Measurements from ENCODE around the gene RPRD2. TPM values are rescaled to one million over a fixed set of nuclear protein-coding genes. Genes with fewer than 3 reads are reported as not detected.
A peak's percentile ranks its signal among the peaks of the same experiment; 100 is the strongest.

Gene RPRD2
- total RNA-seq, 3 donors from 2014 or later (not counting 1 experiment from before 2014, with no cell fraction given): 30.3 to 38.8 (median 34.0) TPM

- no peak for TF ChIP-seq CTCF (IDR thresholded peaks at IDR 0.05)
- Mint-ChIP-seq H3K4me1 (peaks cover 24 to 26% of the 10 kb centered on the region in 2 donors), H3K27me3 (ENCODE audit: low read depth in 2 of 2) (no peaks in the 10 kb centered on the region), H3K4me3 (peak overlapping the region; percentile 96), H3K9me3 (no peaks in the 10 kb centered on the region), H3K36me3 (peaks cover 16% of the 10 kb centered on the region), H3K27ac (peak overlapping the region; percentile 97)
- peak in 1 of 2 donors; percentile 39 for DNase-seq
- ATAC-seq: no peak
- peak overlapping the region; percentile 89 for H3K27ac ChIP-seq (ENCODE audit: low read length)
- H3K36me3 ChIP-seq (ENCODE audit: control insufficient read depth, insufficient read depth, low read length): peaks cover 21% of the 10 kb centered on the region
- peaks cover 10% of the 10 kb centered on the region for H3K4me1 ChIP-seq (ENCODE audit: control insufficient read depth, insufficient read depth, low read length)
- no peaks in the 10 kb centered on the region for H3K27me3 ChIP-seq (ENCODE audit: control insufficient read depth, insufficient read depth, low read length)
- WGBS (ENCODE audit: insufficient coverage): 7% methylated on average over 6 of the region's 7 CpGs
- no peaks in the 10 kb centered on the region for H3K9me3 ChIP-seq (ENCODE audit: control insufficient read depth, insufficient read depth, low read length)
- intact Hi-C loops (cut with micrococcal nuclease): no loop called here
- H3K4me3 ChIP-seq (ENCODE audit: low read length): peak overlapping the region; percentile 94
Observed at GRCh38 chr1:150487763-150488115, 123.8 kb downstream of the RPRD2 start.

- Mint-ChIP-seq H3K27me3 (ENCODE audit: low read depth in 2 of 2) (no peaks in the 10 kb centered on the region), H3K4me3 (no peak overlapping the region), H3K4me1 (peaks cover 10 to 11% of the 10 kb centered on the region in 2 donors), H3K36me3 (peaks cover 16% of the 10 kb centered on the region), H3K9me3 (no peaks in the 10 kb centered on the region), H3K27ac (no peak overlapping the region)
- intact Hi-C loops (cut with micrococcal nuclease): no loop called here
- 95% methylated on average over 8 of the region's 8 CpGs for WGBS (ENCODE audit: insufficient coverage)
- Histone ChIP-seq H3K9me3 (ENCODE audit: control insufficient read depth, insufficient read depth, low read length) (no peaks in the 10 kb centered on the region), H3K36me3 (ENCODE audit: control insufficient read depth, insufficient read depth, low read length) (peaks cover 45% of the 10 kb centered on the region), H3K27ac (ENCODE audit: low read length) (no peak overlapping the region), H3K4me3 (ENCODE audit: low read length) (no peak overlapping the region), H3K27me3 (ENCODE audit: control insufficient read depth, insufficient read depth, low read length) (no peaks in the 10 kb centered on the region), H3K4me1 (ENCODE audit: control insufficient read depth, insufficient read depth, low read length) (peaks cover 1% of the 10 kb centered on the region)
- no peak for TF ChIP-seq CTCF (IDR thresholded peaks at IDR 0.05)
- ATAC-seq (no peak), DNase-seq (no peak)
Observed at GRCh38 chr1:150493175-150493574, 129.2 kb downstream of the RPRD2 start.

- TF ChIP-seq CTCF (IDR thresholded peaks at IDR 0.05): no peak
- Histone ChIP-seq H3K36me3 (ENCODE audit: control insufficient read depth, insufficient read depth, low read length) (peaks cover 33% of the 10 kb centered on the region), H3K9me3 (ENCODE audit: control insufficient read depth, insufficient read depth, low read length) (no peaks in the 10 kb centered on the region), H3K4me1 (ENCODE audit: control insufficient read depth, insufficient read depth, low read length) (no peaks in the 10 kb centered on the region), H3K27me3 (ENCODE audit: control insufficient read depth, insufficient read depth, low read length) (no peaks in the 10 kb centered on the region), H3K27ac (ENCODE audit: low read length) (no peak overlapping the region), H3K4me3 (ENCODE audit: low read length) (no peak overlapping the region)
- Mint-ChIP-seq H3K27me3 (ENCODE audit: low read depth in 2 of 2) (no peaks in the 10 kb centered on the region), H3K9me3 (no peaks in the 10 kb centered on the region), H3K4me1 (no peaks in the 10 kb centered on the region), H3K27ac (no peak overlapping the region), H3K4me3 (no peak overlapping the region), H3K36me3 (peaks cover 7% of the 10 kb centered on the region)
- intact Hi-C loops (cut with micrococcal nuclease): no loop called here
- ATAC-seq (no peak), DNase-seq (no peak)
- 99% methylated on average over 10 of the region's 10 CpGs for WGBS (ENCODE audit: insufficient coverage)
Observed at GRCh38 chr1:150498342-150498741, 134.4 kb downstream of the RPRD2 start.

DNA sequence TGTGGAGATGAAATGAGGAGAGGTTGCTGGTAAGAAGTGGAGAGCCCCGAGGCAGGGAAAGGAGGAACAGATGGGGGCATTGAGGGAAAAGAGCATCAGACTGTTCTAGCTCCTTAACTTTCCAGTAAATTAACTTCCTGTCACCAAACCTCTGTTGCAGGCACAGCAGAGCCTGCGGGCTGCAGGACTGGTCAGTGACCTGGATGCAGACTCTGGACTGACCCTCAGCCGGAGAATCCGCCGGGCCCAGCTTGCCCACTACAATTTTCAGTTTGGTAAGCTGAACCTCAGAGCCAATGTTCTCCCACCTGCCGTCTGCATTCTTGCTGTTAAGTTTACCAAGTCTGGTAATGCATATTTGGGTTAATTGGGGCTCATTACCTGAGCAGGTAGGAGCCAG, 141.5 kb downstream of the RPRD2 start:
- no peak overlapping the region for H3K4me3 ChIP-seq (ENCODE audit: low read length)

More for the DNA sequence above, 141.5 kb downstream of the RPRD2 start:
- H3K27ac ChIP-seq (ENCODE audit: low read length): no peak overlapping the region
- H3K27me3 ChIP-seq (ENCODE audit: control insufficient read depth, insufficient read depth, low read length): no peaks in the 10 kb centered on the region
- H3K9me3 ChIP-seq (ENCODE audit: control insufficient read depth, insufficient read depth, low read length): no peaks in the 10 kb centered on the region
- H3K9me3 Mint-ChIP-seq: no peaks in the 10 kb centered on the region
- H3K4me1 ChIP-seq (ENCODE audit: control insufficient read depth, insufficient read depth, low read length): no peaks in the 10 kb centered on the region
- H3K27ac Mint-ChIP-seq: peak overlapping the region in 1 of 2 donors; percentile 50
- H3K27me3 Mint-ChIP-seq (ENCODE audit: low read depth in 2 of 2): no peaks in the 10 kb centered on the region
- H3K36me3 Mint-ChIP-seq: peaks cover 9% of the 10 kb centered on the region
- no peak for ATAC-seq
- no peak for DNase-seq
- H3K36me3 ChIP-seq (ENCODE audit: control insufficient read depth, insufficient read depth, low read length): peaks cover 41% of the 10 kb centered on the region
- 98% methylated on average over 6 of the region's 6 CpGs for WGBS (ENCODE audit: insufficient coverage)
- TF ChIP-seq CTCF (IDR thresholded peaks at IDR 0.05): no peak
- intact Hi-C loops (cut with micrococcal nuclease): no loop called here
- H3K4me3 Mint-ChIP-seq: no peak overlapping the region
- H3K4me1 Mint-ChIP-seq: peaks cover 5 to 7% of the 10 kb centered on the region in 2 donors

Data from natural killer cell (primary cell).